H1 (cell line): Measurements from ENCODE around the gene AK6. TPM values are rescaled to one million over a fixed set of nuclear protein-coding genes. Genes with fewer than 3 reads are reported as not detected.

Experiments used
- POU5F1 ChIP-seq: IDR thresholded peaks from 2 replicates; pipeline ENCODE4 v1.6.1; 2011; ENCODE audit warnings: low read depth, mild to moderate bottlenecking, low read length, moderate library complexity
- RNF2 ChIP-seq: fragments of 200-900, 300-1000 bp; sonication (generic); IDR thresholded peaks from 2 replicates; pipeline ENCODE4 v1.7.1; 2016; ENCODE audit warnings: borderline replicate concordance, low read depth, mild to moderate bottlenecking, antibody characterized with exemption, low read length; ENCODE audit not compliant: poor library complexity, severe bottlenecking; ENCODE audit errors: missing control alignments
- SP1 ChIP-seq: IDR thresholded peaks from 2 replicates; pipeline ENCODE4 v1.6.1; 2011; ENCODE audit warnings: low read depth, low read length
- polyA plus RNA-seq, 7 experiments: library from polyadenylated mRNA; depleted of rRNA in 3 of 7; stranded (reverse) in 5 of 7; unstranded in 2 of 7; fragments of >200 nt in 5 of 7; fragments of 200-250 nt in 2 of 7; gene quantifications; 1 replicate in 5 of 7; 2 replicates in 1 of 7; 4 replicates in 1 of 7; pipeline versions ENCODE4 v1.2.1 to v1.2.3, GENCODE V29; 2011 to 2013; ENCODE audit warnings: missing spikeins in 2 of 7, mixed read lengths in 2 of 7
- total RNA-seq: library from RNA; stranded (reverse); fragmentation: NEBNext Ultra II Directional; extraction: Animal tissue kit (Norgen Biotek cat#: 25700); gene quantifications from 2 replicates; pipeline ENCODE4 v1.2.1, GENCODE V29; 2021

The AK6 gene
- total and polyA plus RNA-seq, 2 of the 8 experiments (the other 6 are each of a cell fraction or from before 2014, with no cell fraction given) = 22.5 to 51.2 TPM

- no peak for TF ChIP-seq POU5F1
- no peak for TF ChIP-seq SP1
- TF ChIP-seq RNF2 = no peak
These were observed 53.3 kb downstream of the AK6 start (continued) for GRCh38 chr5:69315972-69316371.
